BLaER1 (cell line): ENCODE measurements around the gene APAF1.
A peak's percentile ranks its signal among the peaks of the same experiment; 100 is the strongest.
"Not testable (repeated sequence)": the region's sequence is repeated elsewhere in the genome, so short reads cannot be mapped to it uniquely, and the experiment has no call there.

Experiments used
- H3K27ac ChIP-seq: shearing (Covaris generic); formaldehyde crosslinking; 2 replicates; pipeline ENCODE4 v1.8.1; 2022
- H3K27me3 ChIP-seq: shearing (Covaris generic); formaldehyde crosslinking; 2 replicates; pipeline ENCODE4 v1.8.1; 2022
- H3K36me3 ChIP-seq: shearing (Covaris generic); formaldehyde crosslinking; 2 replicates; pipeline ENCODE4 v1.8.1; 2022
- H3K4me1 ChIP-seq: shearing (Covaris generic); formaldehyde crosslinking; 2 replicates; pipeline ENCODE4 v1.8.1; 2022
- H3K4me2 ChIP-seq: shearing (Covaris generic); formaldehyde crosslinking; 2 replicates; pipeline ENCODE4 v1.8.1; 2022
- H3K4me3 ChIP-seq: shearing (Covaris generic); formaldehyde crosslinking; 2 replicates; pipeline ENCODE4 v1.8.1; 2022
- H3K9ac ChIP-seq: shearing (Covaris generic); formaldehyde crosslinking; 2 replicates; pipeline ENCODE4 v1.8.1; 2022
- H3K9me3 ChIP-seq: shearing (Covaris generic); formaldehyde crosslinking; 2 replicates; pipeline ENCODE4 v1.8.1; 2022
- H4K20me1 ChIP-seq: shearing (Covaris generic); formaldehyde crosslinking; 2 replicates; pipeline ENCODE4 v1.8.1; 2022
- Cebpa-rat ChIP-seq: shearing (Covaris generic); IDR thresholded peaks from 2 replicates; pipeline ENCODE4 v1.8.1; 2022

Gene APAF1

DNA sequence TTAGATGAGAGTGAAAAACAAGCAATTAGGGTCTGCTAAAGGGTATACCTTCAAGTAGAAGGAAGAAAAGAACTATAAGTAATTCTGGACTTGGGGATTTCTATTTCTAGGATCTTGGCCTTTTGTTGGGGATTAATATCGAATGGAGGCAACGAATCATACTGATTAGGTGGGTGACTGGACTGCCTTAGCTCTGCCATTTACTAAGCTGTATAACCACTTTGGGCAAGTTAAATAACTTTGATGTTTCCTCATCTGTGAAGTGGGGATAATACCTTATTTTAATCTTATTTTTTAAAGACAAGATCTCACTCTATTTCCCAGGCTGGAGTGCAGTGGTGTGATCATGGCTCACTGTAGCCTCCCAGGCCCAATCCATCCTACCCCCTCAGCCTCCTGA, 7.1 kb upstream of the APAF1 start:
- no peaks in the 10 kb centered on the region for H3K9me3 ChIP-seq
- H3K27me3 ChIP-seq: no peaks in the 10 kb centered on the region
- peaks cover 41% of the 10 kb centered on the region for H3K36me3 ChIP-seq
- H4K20me1 ChIP-seq: peaks cover 5% of the 10 kb centered on the region; the same call in 1 of the 2 replicates
- H3K4me2 ChIP-seq: no peak overlapping the region
- H3K27ac ChIP-seq: no peak overlapping the region
- TF ChIP-seq Cebpa-rat: no peak
- H3K4me3 ChIP-seq: no peak overlapping the region
- no peak overlapping the region for H3K9ac ChIP-seq
- H3K4me1 ChIP-seq: peaks cover 15% of the 10 kb centered on the region

DNA sequence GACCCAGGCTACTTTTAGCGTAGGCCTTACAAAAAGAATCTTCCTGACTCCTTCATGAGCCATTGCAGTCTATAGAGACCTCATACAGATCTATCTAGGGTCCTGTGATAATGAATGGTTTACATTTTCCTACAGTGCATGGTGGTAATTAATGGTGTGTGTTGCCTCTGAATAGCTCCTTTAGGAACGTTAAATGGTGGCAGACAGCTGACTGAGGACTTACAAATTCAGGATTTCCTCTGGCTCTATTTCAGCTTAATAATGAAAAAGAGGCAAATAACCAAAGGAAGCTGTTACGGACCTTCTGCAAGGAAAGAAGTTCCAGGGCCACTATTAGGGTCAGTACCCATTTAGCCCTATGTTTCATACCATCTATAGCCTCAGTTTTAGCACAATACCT, 5.6 kb upstream of the APAF1 start:
- Histone ChIP-seq H3K4me3 (no peak overlapping the region), H3K27me3 (no peaks in the 10 kb centered on the region), H3K9ac (no peak overlapping the region), H3K27ac (no peak overlapping the region), H3K36me3 (peaks cover 29% of the 10 kb centered on the region), H3K4me1 (peaks cover 22% of the 10 kb centered on the region), H4K20me1 (peaks cover 5% of the 10 kb centered on the region; the same call in 1 of the 2 replicates), H3K4me2 (no peak overlapping the region), H3K9me3 (no peaks in the 10 kb centered on the region)
- no peak for TF ChIP-seq Cebpa-rat

DNA sequence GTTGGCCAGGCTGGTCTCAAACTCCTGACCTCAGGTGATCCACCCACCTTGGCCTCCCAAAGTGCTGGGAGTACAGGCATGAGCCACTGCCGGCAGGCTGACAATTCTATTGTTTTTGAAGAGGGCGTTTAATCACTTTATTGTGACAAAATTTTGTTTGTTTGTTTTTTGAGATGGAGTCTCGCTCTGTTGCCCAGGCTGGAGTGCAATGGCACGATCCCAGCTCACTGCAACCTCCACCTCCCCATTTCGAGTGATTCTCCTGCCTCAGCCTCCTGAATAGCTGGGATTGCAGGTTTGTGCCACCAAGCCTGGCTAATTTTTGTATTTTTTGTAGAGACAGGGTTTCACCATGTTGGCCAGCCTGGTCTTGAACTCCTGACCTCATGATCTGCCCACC, 2.3 kb upstream of the APAF1 start:
- not testable (repeated sequence) for H3K27me3 ChIP-seq, H3K27ac ChIP-seq, H3K9me3 ChIP-seq, H3K9ac ChIP-seq
- peaks cover 23% of the 10 kb centered on the region for H3K36me3 ChIP-seq
- peak overlapping the region; percentile 81; the same call in 1 of the 2 replicates for H3K4me3 ChIP-seq
- peaks cover 37% of the 10 kb centered on the region for H3K4me1 ChIP-seq
- peak overlapping the region; percentile 74 for H3K4me2 ChIP-seq
- peaks cover 18% of the 10 kb centered on the region; the same call in 1 of the 2 replicates for H4K20me1 ChIP-seq

GRCh38 chr12:98644433-98644711, 718 bp upstream of the APAF1 start:
- peak overlapping the region; percentile 81 for H3K4me3 ChIP-seq
- no peaks in the 10 kb centered on the region for H3K27me3 ChIP-seq
- H3K4me1 ChIP-seq: peaks cover 37% of the 10 kb centered on the region
- H3K4me2 ChIP-seq: peak overlapping the region; percentile 74
- no peak for TF ChIP-seq Cebpa-rat
- peaks cover 18% of the 10 kb centered on the region; the same call in 1 of the 2 replicates for H4K20me1 ChIP-seq
- peak overlapping the region; percentile 83 for H3K27ac ChIP-seq
- H3K9me3 ChIP-seq: no peaks in the 10 kb centered on the region
- peaks cover 20% of the 10 kb centered on the region for H3K36me3 ChIP-seq
- H3K9ac ChIP-seq: peak overlapping the region; percentile 81

GRCh38 chr12:98645572-98646067, 530 bp downstream of the APAF1 start:
- Histone ChIP-seq H3K9me3 (no peaks in the 10 kb centered on the region), H3K4me2 (peak overlapping the region; percentile 68), H4K20me1 (peaks cover 18% of the 10 kb centered on the region; the same call in 1 of the 2 replicates), H3K4me3 (peak overlapping the region; percentile 81), H3K4me1 (peaks cover 37% of the 10 kb centered on the region), H3K27me3 (no peaks in the 10 kb centered on the region), H3K36me3 (peaks cover 29% of the 10 kb centered on the region), H3K27ac (peak overlapping the region; percentile 83), H3K9ac (peak overlapping the region; percentile 81)
- TF ChIP-seq Cebpa-rat: no peak

DNA sequence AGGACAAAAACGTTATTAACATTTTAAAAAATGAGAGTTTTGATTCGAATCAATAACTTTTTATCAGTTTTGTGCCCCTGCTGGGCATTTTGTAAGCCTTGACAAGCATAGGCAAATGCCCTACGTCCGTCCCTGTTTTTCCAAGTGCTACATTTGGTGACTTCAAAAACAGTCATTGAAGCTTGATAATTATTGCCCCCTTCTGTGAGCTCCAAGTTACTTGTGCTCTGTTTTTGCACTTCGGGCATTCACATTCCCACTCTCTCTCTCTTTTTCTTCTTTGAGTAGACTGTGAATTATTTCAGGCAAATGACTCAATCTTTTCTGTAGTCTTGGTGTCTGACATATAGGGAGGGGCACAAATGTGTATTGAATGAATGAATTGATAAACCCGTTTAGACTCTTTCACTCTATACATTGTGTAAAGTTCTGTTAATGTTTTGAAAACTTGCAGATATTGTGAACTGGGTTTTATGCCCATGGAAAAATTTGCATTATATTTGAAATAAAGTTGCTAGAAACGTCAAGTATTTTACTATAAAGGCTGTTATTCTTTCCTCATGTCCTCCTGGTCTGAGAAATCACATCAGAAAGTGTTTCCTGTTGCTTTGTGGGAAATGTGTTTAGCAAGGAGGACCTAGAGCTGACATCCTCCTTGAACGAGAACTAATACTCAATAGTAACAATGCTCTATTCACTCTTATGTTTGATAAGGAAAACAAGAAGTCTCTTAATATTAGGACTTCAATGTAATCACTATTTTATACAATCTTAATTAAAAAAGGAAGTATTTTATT, 1.4 kb downstream of the APAF1 start:
- H4K20me1 ChIP-seq: peaks cover 13% of the 10 kb centered on the region; the same call in 1 of the 2 replicates
- no peak for TF ChIP-seq Cebpa-rat
- H3K4me3 ChIP-seq: peak overlapping the region; percentile 81
- H3K4me1 ChIP-seq: peaks cover 35% of the 10 kb centered on the region
- no peaks in the 10 kb centered on the region for H3K9me3 ChIP-seq
- H3K27ac ChIP-seq: no peak overlapping the region
- peaks cover 31% of the 10 kb centered on the region for H3K36me3 ChIP-seq
- peak overlapping the region; percentile 81 for H3K9ac ChIP-seq
- H3K4me2 ChIP-seq: peak overlapping the region; percentile 68
- H3K27me3 ChIP-seq: no peaks in the 10 kb centered on the region

DNA sequence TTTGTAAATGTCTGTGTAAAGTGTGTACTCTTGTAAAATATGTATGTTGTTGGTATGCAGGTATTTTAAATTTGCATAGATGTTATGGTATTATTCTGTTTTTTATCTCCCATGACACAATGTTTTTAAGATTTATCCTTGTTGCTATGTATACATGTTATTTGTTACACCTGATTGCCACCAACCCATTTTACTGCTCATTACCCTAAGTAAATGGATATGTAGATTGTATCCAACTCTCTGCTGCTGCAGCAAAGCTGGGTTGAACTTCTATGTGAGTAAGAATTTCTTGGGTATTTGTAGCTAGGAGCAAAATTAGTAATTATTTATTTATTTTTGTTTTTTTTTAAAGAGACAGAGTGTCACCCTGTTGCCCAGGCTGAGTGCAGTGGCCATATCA, 6.2 kb downstream of the APAF1 start:
- H3K27me3 ChIP-seq: no peaks in the 10 kb centered on the region
- H3K4me1 ChIP-seq: peaks cover 11% of the 10 kb centered on the region
- no peak overlapping the region for H3K27ac ChIP-seq
- no peak overlapping the region for H3K4me3 ChIP-seq
- H3K9ac ChIP-seq: no peak overlapping the region
- no peak for TF ChIP-seq Cebpa-rat
- H4K20me1 ChIP-seq: peaks cover 10% of the 10 kb centered on the region; the same call in 1 of the 2 replicates
- H3K9me3 ChIP-seq: no peaks in the 10 kb centered on the region
- peaks cover 52% of the 10 kb centered on the region for H3K36me3 ChIP-seq
- H3K4me2 ChIP-seq: no peak overlapping the region

DNA sequence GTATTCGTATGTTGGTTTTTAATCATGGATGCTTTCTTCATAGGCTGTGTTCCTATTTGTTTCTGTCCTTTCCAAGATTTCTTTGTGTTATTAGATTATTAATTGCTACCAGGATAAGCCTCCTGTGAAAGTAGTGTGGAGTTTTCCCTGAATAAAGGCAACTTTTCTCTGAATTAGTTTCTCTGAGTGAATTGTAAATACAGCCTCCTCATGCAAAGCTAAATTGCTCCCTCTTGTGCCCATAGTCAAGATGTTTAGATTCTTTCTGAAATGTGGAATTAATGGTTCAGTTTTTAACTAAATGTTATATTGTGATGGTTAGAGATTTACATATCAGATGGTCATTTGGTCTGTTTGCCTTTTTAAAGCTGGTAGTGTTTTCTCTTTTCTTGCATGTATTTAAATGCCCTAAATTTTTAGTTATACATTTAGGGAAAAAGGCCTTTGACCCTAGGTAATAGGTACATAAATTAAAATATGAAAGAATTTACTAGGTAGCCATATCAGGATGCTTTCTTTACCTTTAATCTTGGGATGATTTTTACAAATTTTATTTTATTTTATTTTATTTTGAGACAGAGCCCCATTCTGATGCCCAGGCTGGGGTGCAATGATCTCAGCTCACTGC, 8.9 kb downstream of the APAF1 start:
- Histone ChIP-seq H3K9ac (no peak overlapping the region), H3K27ac (no peak overlapping the region), H4K20me1 (no peaks in the 10 kb centered on the region), H3K36me3 (peaks cover 66% of the 10 kb centered on the region), H3K4me1 (no peaks in the 10 kb centered on the region), H3K4me3 (no peak overlapping the region), H3K4me2 (no peak overlapping the region), H3K27me3 (no peaks in the 10 kb centered on the region), H3K9me3 (no peaks in the 10 kb centered on the region)
- no peak for TF ChIP-seq Cebpa-rat

- H3K4me1 ChIP-seq: no peaks in the 10 kb centered on the region
- no peak overlapping the region for H3K9ac ChIP-seq
- no peak overlapping the region for H3K4me3 ChIP-seq
- no peaks in the 10 kb centered on the region for H3K27me3 ChIP-seq
- no peaks in the 10 kb centered on the region for H4K20me1 ChIP-seq
- H3K36me3 ChIP-seq: peaks cover 69% of the 10 kb centered on the region
- H3K27ac ChIP-seq: no peak overlapping the region
- TF ChIP-seq Cebpa-rat: no peak
- H3K9me3 ChIP-seq: no peaks in the 10 kb centered on the region
- H3K4me2 ChIP-seq: no peak overlapping the region
Observed at GRCh38 chr12:98656289-98657101, 11.4 kb downstream of the APAF1 start.
